ENCODE measurements around the gene PCGF3. TPM values are rescaled to one million over a fixed set of nuclear protein-coding genes. Genes with fewer than 3 reads are reported as not detected.
A peak's percentile ranks its signal among the peaks of the same experiment; 100 is the strongest.
"Not testable (repeated sequence)": the region's sequence is repeated elsewhere in the genome, so short reads cannot be mapped to it uniquely, and the experiment has no call there.

Gene PCGF3
- total RNA-seq, 2 experiments from 2014 or later: 51.5 to 52.1 TPM

GRCh38 chr4:704971-705277 lies 708 bp upstream of the PCGF3 start:
- ChIA-PET POLR2A (no interaction called here), CTCF (no interaction called here)
- Mint-ChIP-seq H3K36me3 (ENCODE audit: low read depth) (peaks cover 13% of the 10 kb centered on the region), H3K27me3 (no peaks in the 10 kb centered on the region), H3K4me1 (peaks cover 22% of the 10 kb centered on the region), H3K9me3 (no peaks in the 10 kb centered on the region), H3K4me3 (peak overlapping the region; percentile 76), H3K27ac (no peak overlapping the region)
- DNase-seq: no peak

DNA sequence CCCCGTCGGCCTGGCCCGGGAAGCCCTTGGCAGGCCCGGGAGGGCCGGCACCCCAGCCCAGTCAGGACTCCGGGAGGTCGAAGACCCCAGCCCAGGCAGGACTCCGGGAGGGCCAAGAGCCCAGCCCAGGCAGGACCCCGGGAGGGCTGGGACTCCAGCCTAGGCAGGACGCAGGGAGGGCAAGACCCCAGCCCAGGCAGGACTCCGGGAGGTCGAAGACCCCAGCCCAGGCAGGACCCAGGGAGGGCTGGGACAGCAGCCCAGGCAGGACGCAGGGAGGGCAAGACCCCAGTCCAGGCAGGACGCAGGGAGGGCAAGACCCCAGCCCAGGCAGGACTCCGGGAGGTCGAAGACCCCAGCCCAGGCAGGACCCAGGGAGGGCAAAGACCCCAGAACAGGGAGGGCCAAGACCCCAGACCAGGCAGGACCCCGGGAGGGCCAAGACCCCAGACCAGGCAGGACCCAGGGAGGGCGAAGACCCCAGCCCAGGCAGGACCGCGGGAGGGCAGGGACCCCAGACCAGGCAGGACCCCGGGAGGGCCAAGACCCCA lies 526 bp downstream of the PCGF3 start:
- H3K27me3 Mint-ChIP-seq, H3K9me3 Mint-ChIP-seq, H3K27ac Mint-ChIP-seq, POLR2A ChIA-PET, DNase-seq, CTCF ChIA-PET: not testable (repeated sequence)
- Mint-ChIP-seq H3K4me3 (peak overlapping the region; percentile 27), H3K36me3 (ENCODE audit: low read depth) (peaks cover 23% of the 10 kb centered on the region), H3K4me1 (peaks cover 19% of the 10 kb centered on the region)

DNA sequence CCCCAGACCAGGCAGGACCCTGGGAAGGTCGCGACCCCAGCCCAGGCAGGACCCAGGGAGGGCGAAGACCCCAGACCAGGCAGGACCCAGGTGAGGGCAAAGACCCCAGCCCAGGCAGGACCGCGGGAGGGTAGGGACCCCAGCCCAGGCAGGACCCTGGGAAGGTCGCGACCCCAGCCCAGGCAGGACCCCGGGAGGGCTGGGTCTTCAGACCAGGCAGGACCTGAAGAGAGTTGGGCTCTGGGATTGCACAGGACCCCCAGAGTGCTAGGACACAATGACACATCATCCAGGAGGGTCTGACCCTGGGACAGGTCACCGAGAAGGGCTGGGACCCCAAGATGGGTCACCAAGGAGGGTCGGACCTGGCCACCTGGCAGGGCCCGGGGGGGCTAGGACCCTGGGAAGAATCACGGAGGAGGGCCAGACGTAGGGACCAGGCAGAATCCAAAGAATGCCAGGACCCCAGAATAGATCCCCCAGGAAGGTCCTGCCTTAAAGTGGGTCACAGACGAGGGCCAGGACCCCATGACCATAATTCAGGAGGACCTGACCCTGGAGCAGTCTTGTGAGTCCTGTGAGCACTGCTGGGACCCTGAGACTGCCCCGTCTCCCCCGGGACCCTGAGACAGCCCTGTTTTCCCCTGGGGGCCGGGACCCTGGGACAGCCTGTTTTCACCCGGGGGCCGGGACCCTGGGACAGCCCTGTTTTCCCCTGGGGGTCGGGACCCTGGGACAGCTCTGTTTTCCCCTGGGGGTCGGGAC lies 1.4 kb downstream of the PCGF3 start:
- CTCF ChIA-PET: no interaction called here
- H3K27ac Mint-ChIP-seq: no peak overlapping the region
- no peaks in the 10 kb centered on the region for H3K27me3 Mint-ChIP-seq
- peaks cover 23% of the 10 kb centered on the region for H3K36me3 Mint-ChIP-seq (ENCODE audit: low read depth)
- no peaks in the 10 kb centered on the region for H3K9me3 Mint-ChIP-seq
- POLR2A ChIA-PET: no interaction called here
- H3K4me3 Mint-ChIP-seq: no peak overlapping the region
- H3K4me1 Mint-ChIP-seq: peaks cover 19% of the 10 kb centered on the region
- DNase-seq: no peak

GRCh38 chr4:707929-708630 lies 2.4 kb downstream of the PCGF3 start:
- DNase-seq: no peak
- Mint-ChIP-seq H3K4me3 (no peak overlapping the region), H3K27me3 (no peaks in the 10 kb centered on the region), H3K27ac (no peak overlapping the region), H3K9me3 (no peaks in the 10 kb centered on the region), H3K4me1 (peaks cover 19% of the 10 kb centered on the region), H3K36me3 (ENCODE audit: low read depth) (peaks cover 23% of the 10 kb centered on the region)
- CTCF ChIA-PET: no interaction called here
- POLR2A ChIA-PET: no interaction called here

GRCh38 chr4:708631-708933 lies 3.0 kb downstream of the PCGF3 start:
- CTCF ChIA-PET: no interaction called here
- Mint-ChIP-seq H3K27me3 (no peaks in the 10 kb centered on the region), H3K9me3 (no peaks in the 10 kb centered on the region), H3K4me1 (peaks cover 19% of the 10 kb centered on the region), H3K27ac (no peak overlapping the region), H3K4me3 (no peak overlapping the region), H3K36me3 (ENCODE audit: low read depth) (peaks cover 23% of the 10 kb centered on the region)
- POLR2A ChIA-PET: interaction anchor here (1.4 kb wide), 1 partner anchor 10 kb away, joined by 5 read pairs; no protein-coding TSS in a partner anchor
- no peak for DNase-seq

GRCh38 chr4:709348-709747 lies 3.7 kb downstream of the PCGF3 start:
- Mint-ChIP-seq H3K9me3 (no peaks in the 10 kb centered on the region), H3K4me3 (no peak overlapping the region), H3K27me3 (no peaks in the 10 kb centered on the region), H3K36me3 (ENCODE audit: low read depth) (peaks cover 23% of the 10 kb centered on the region), H3K27ac (no peak overlapping the region), H3K4me1 (peaks cover 19% of the 10 kb centered on the region)
- CTCF ChIA-PET: interaction anchor here (0.9 to 1.0 kb wide), 2 partner anchors 13 to 33 kb away, joined by 3 read pairs; no protein-coding TSS in a partner anchor
- POLR2A ChIA-PET: interaction anchor here (1.4 kb wide), 2 partner anchors 11 to 235 kb away, joined by 3 to 5 read pairs; no protein-coding TSS in a partner anchor
- DNase-seq: no peak

DNA sequence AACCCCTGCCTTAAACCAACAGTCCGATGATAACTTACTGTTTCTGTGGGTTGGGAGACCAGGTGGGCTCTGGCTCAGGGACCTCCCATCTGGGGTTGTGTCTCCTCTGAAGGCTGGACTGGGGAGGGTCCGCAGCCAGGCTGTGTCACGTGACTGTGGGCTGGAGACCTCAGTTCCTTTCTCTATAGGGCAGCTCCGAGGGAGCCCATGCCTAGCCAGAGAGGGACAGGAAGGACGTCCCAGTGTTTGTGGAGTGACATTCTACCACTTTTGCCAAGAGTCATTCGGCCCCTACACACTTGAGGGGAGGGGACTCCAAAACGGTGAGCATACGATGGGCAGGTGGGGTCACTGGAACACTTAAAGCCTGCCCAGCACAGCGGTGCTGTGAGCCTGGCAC lies 4.5 kb downstream of the PCGF3 start:
- POLR2A ChIA-PET: interaction anchor here (1.4 kb wide), 2 partner anchors 11 to 236 kb away, joined by 3 to 5 read pairs; no protein-coding TSS in a partner anchor
- no peak overlapping the region for H3K27ac Mint-ChIP-seq
- H3K36me3 Mint-ChIP-seq (ENCODE audit: low read depth): peaks cover 26% of the 10 kb centered on the region
- H3K4me3 Mint-ChIP-seq: no peak overlapping the region
- H3K27me3 Mint-ChIP-seq: no peaks in the 10 kb centered on the region
- H3K9me3 Mint-ChIP-seq: no peaks in the 10 kb centered on the region
- H3K4me1 Mint-ChIP-seq: peaks cover 19% of the 10 kb centered on the region
- CTCF ChIA-PET: interaction anchor here (1.0 kb wide), 1 partner anchor 33 kb away, joined by 3 read pairs; no protein-coding TSS in a partner anchor
- DNase-seq: no peak

GRCh38 chr4:710916-711315 lies 5.3 kb downstream of the PCGF3 start:
- no peak overlapping the region for H3K27ac Mint-ChIP-seq
- H3K9me3 Mint-ChIP-seq: no peaks in the 10 kb centered on the region
- peaks cover 26% of the 10 kb centered on the region for H3K36me3 Mint-ChIP-seq (ENCODE audit: low read depth)
- no peaks in the 10 kb centered on the region for H3K27me3 Mint-ChIP-seq
- ChIA-PET POLR2A (interaction anchor here (1.4 kb wide), 1 partner anchor 237 kb away, joined by 3 read pairs; no protein-coding TSS in a partner anchor), CTCF (no interaction called here)
- DNase-seq: no peak
- H3K4me3 Mint-ChIP-seq: no peak overlapping the region
- H3K4me1 Mint-ChIP-seq: peaks cover 16% of the 10 kb centered on the region

DNA sequence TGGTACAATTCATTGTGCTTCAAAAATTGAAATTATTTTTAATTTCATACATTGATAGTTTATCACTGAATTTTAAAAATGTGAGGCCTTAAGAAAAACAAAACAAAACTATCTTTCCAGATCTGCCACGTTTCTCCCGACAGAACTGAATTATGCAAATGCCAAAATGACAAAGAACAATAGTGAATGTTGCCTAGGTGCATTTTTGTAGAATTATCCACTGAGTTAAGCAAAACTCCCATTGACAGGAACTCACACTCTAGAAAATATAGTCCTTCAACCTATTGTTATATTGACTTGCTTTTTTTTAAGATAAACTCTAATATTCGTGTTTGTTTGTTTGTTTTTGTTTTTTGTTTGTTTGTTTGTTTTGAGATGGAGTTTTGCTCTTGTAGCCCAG lies 6.5 kb downstream of the PCGF3 start:
- DNase-seq: no peak
- H3K9me3 Mint-ChIP-seq: no peaks in the 10 kb centered on the region
- peaks cover 26% of the 10 kb centered on the region for H3K36me3 Mint-ChIP-seq (ENCODE audit: low read depth)
- peaks cover 16% of the 10 kb centered on the region for H3K4me1 Mint-ChIP-seq
- no peak overlapping the region for H3K27ac Mint-ChIP-seq
- ChIA-PET CTCF (no interaction called here), POLR2A (no interaction called here)
- H3K27me3 Mint-ChIP-seq: no peaks in the 10 kb centered on the region
- no peak overlapping the region for H3K4me3 Mint-ChIP-seq

DNA sequence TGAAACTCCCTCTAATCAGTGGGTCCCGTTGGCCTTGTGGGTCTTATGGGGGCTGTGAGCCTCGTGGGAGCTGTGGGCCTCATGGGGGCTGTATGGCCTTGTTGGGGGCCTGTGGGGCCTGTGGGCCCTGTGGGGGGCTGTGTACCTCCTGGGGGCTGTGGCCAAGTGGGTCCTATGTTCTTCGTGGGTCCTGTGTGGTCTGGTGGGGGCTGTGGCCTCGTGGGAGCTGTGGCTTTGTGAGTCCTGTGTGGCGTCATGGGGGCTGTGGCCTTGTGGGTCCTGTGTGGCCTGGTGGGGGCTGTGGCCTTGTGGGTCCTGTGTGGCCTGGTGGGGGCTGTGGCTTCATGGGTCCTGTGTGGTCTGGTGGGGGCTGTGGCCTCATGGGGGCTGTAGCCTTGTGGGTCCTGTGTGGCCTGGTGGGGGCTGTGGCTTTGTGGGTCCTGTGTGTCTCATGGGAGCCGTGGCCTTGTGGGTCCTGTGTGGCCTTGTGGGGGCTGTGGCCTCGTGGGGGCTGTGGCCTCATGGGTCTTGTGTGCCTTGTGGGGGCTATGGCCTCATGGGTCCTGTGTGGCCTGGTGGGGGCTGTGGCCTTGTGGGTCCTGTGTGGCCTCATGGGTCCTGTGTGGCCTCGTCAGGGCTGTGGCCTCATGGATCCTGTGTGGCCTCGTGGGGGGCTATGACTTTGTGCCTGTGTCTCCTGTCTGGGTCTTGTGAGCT lies 7.4 kb downstream of the PCGF3 start:
- H3K4me3 Mint-ChIP-seq: no peak overlapping the region

GRCh38 chr4:714087-714486 lies 8.5 kb downstream of the PCGF3 start:
- POLR2A ChIA-PET: no interaction called here
- H3K36me3 Mint-ChIP-seq (ENCODE audit: low read depth): peaks cover 29% of the 10 kb centered on the region
- H3K27ac Mint-ChIP-seq: no peak overlapping the region
- H3K27me3 Mint-ChIP-seq: no peaks in the 10 kb centered on the region
- DNase-seq: no peak
- CTCF ChIA-PET: no interaction called here
- H3K4me3 Mint-ChIP-seq: no peak overlapping the region
- H3K9me3 Mint-ChIP-seq: no peaks in the 10 kb centered on the region
- H3K4me1 Mint-ChIP-seq: peaks cover 12% of the 10 kb centered on the region

More for the DNA sequence above, 7.4 kb downstream of the PCGF3 start:
- Mint-ChIP-seq H3K9me3 (no peaks in the 10 kb centered on the region), H3K36me3 (ENCODE audit: low read depth) (peaks cover 32% of the 10 kb centered on the region), H3K27ac (no peak overlapping the region), H3K4me1 (peaks cover 18% of the 10 kb centered on the region), H3K27me3 (no peaks in the 10 kb centered on the region)
- no peak for DNase-seq
- ChIA-PET POLR2A (no interaction called here), CTCF (no interaction called here)

DNA sequence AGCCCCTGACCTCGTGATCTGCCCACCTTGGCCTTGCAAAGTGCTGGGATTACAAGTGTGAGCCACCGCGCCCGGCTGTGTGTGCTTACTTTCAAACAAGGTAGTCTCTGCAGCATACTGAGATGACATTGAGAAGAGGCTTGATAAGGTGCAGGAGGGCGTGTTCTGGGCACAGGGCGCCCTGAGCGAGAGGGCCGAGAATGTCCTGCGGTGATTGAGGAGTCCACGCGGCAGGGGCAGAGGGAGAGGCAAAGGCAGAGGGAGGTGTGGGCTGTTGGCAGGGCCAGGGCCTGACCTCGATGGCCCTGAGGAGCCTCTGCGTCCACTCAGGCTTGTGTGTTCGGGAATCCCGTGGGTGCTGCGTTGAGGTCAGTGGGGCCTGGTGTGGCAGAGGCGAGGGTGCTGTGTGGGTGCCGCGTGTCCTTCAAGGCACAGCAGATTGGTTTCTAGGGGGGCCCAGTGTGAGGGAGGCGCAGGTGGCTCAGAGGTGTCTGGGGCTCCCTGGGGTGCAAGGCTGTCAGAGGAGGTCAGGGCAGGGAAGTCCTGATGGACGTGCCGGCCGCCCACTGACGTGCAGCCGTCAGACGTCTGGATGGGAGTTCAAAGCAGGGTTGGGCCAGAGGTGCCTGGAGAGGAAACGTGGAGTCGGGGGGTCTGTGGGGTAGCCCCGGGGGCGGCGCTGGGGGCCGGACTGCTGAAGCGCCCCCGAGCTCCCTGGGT lies 12.1 kb downstream of the PCGF3 start:
- ChIA-PET POLR2A (no interaction called here), CTCF (no interaction called here)
- Mint-ChIP-seq H3K27me3 (no peaks in the 10 kb centered on the region), H3K36me3 (ENCODE audit: low read depth) (peaks cover 43% of the 10 kb centered on the region), H3K4me3 (no peak overlapping the region), H3K9me3 (peaks cover 15% of the 10 kb centered on the region), H3K4me1 (peaks cover 2% of the 10 kb centered on the region), H3K27ac (no peak overlapping the region)
- DNase-seq: no peak

DNA sequence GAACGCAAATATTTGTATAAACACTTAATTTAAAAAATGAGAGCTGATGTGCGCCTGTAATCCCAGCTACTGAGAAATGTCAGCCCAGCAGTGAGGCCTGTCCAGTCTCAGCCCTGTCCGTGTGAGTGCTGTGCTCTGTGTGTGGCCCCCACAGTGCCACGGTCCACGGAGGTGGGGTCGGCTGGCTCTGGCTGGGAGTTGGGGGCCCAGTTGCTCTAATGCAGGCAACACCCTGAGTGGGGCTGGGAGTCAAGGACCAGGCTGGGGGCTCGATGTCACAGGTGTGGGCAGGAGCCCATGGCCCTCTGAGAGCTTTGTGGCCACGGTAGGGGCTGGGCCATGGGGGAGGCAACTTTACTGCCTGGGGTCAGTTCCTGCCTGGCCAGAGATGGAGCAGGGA lies 12.8 kb downstream of the PCGF3 start:
- Mint-ChIP-seq H3K36me3 (ENCODE audit: low read depth) (peaks cover 50% of the 10 kb centered on the region), H3K4me1 (peaks cover 2% of the 10 kb centered on the region), H3K4me3 (no peak overlapping the region), H3K27me3 (no peaks in the 10 kb centered on the region), H3K9me3 (peaks cover 21% of the 10 kb centered on the region), H3K27ac (no peak overlapping the region)
- ChIA-PET POLR2A (no interaction called here), CTCF (no interaction called here)
- no peak for DNase-seq
